HEK293 (cell line): ENCODE data around the gene CDHR4.

Experiments used
- AEBP2 ChIP-seq: fragments of 450-650 bp; formaldehyde crosslinking; IDR thresholded peaks from 2 replicates; pipeline ENCODE4 v1.5.1; 2016; ENCODE audit warnings: missing biosample characterization, missing genetic modification characterization, borderline replicate concordance
- CTCF ChIP-seq: fragments of 450-650 bp; formaldehyde crosslinking; IDR thresholded peaks from 2 replicates; pipeline ENCODE4 v1.5.1; 2016; ENCODE audit warnings: missing biosample characterization, missing genetic modification characterization
- GLIS2 ChIP-seq: fragments of 450-650 bp; formaldehyde crosslinking; IDR thresholded peaks from 2 replicates; pipeline ENCODE4 v1.5.1; 2016; ENCODE audit warnings: missing biosample characterization, missing genetic modification characterization
- KLF7 ChIP-seq: fragments of 450-650 bp; formaldehyde crosslinking; IDR thresholded peaks from 2 replicates; pipeline ENCODE4 v1.5.1; 2016; ENCODE audit warnings: missing biosample characterization, missing genetic modification characterization, borderline replicate concordance
- PRDM1 ChIP-seq: fragments of 450-650 bp; formaldehyde crosslinking; IDR thresholded peaks from 2 replicates; pipeline ENCODE4; 2016; ENCODE audit warnings: missing biosample characterization, missing genetic modification characterization
- YY1 ChIP-seq: fragments of 450-650 bp; formaldehyde crosslinking; IDR thresholded peaks from 2 replicates; pipeline ENCODE4 v1.5.1; 2018; ENCODE audit warnings: missing biosample characterization, missing genetic modification characterization
- ZNF18 ChIP-seq: fragments of 450-650 bp; formaldehyde crosslinking; IDR thresholded peaks from 2 replicates; pipeline ENCODE4 v1.5.1; 2016; ENCODE audit warnings: missing biosample characterization, missing genetic modification characterization
- ZNF184 ChIP-seq: fragments of 450-650 bp; IDR thresholded peaks from 2 replicates; pipeline ENCODE4 v1.5.1; 2018; ENCODE audit warnings: missing biosample characterization, mild to moderate bottlenecking, missing genetic modification characterization
- ZNF274 ChIP-seq, 2 experiments: fragments of 200-500 bp in 1 of 2; fragments of 450-650 bp in 1 of 2; sonication (Bioruptor generic) in 1 of 2; formaldehyde crosslinking in 1 of 2; IDR thresholded peaks; 2 replicates each; pipeline versions ENCODE4 v1.5.1 to v1.6.1; 2014 to 2016; ENCODE audit warnings: borderline replicate concordance in 1 of 2, inconsistent platforms in 1 of 2, low read length in 1 of 2, missing biosample characterization in 1 of 2, missing genetic modification characterization in 1 of 2
- ZNF645 ChIP-seq: fragments of 450-650 bp; formaldehyde crosslinking; IDR thresholded peaks from 2 replicates; pipeline ENCODE4; 2016; ENCODE audit warnings: missing biosample characterization, missing genetic modification characterization
- ZNF830 ChIP-seq: fragments of 450-650 bp; IDR thresholded peaks from 2 replicates; pipeline ENCODE4 v1.5.0; 2018; ENCODE audit warnings: missing biosample characterization, missing genetic modification characterization, low read depth, mild to moderate bottlenecking, moderate library complexity
- ZXDB ChIP-seq: fragments of 450-650 bp; formaldehyde crosslinking; IDR thresholded peaks from 2 replicates; pipeline ENCODE4 v1.5.1; 2016; ENCODE audit warnings: missing biosample characterization, missing genetic modification characterization

GRCh38 chr3:49803465-49804140 is 3.9 kb upstream of the CDHR4 start:
- TF ChIP-seq ZNF830 (tag by site-specific recombination) = no peak
- TF ChIP-seq ZNF274 (IDR thresholded peaks at IDR 0.05; ENCODE audit: low read length) = no peak
- TF ChIP-seq ZNF274 (tag by site-specific recombination; IDR thresholded peaks at IDR 0.05; ENCODE audit: borderline replicate concordance) = no peak
- no peak for TF ChIP-seq ZNF184 (tag by site-specific recombination)
- no peak for TF ChIP-seq PRDM1 (tag by site-specific recombination)
- TF ChIP-seq AEBP2 (tag by site-specific recombination) = no peak
- TF ChIP-seq ZXDB (tag by site-specific recombination) = no peak
- no peak for TF ChIP-seq ZNF18
- no peak for TF ChIP-seq YY1
- TF ChIP-seq GLIS2 (tag by site-specific recombination) = no peak; the same call in 1 of the 2 replicates
- no peak for TF ChIP-seq KLF7 (tag by site-specific recombination)
- TF ChIP-seq ZNF645 (tag by site-specific recombination) = no peak
- 0 out of 2 replicates have a peak, but pooled peaks have one; percentile 15 for TF ChIP-seq CTCF (tag by site-specific recombination)
